Adrenal gland (tissue), 5 donors: Measurements from ENCODE around the gene GRID1.
A peak's percentile ranks its signal among the peaks of the same experiment; 100 is the strongest.

Experiments used
- CTCF ChIP-seq, 6 experiments: fragments of 450-650 bp in 4 of 6; fragments of 200-600 bp in 2 of 6; sonication (generic) in 1 of 6; IDR thresholded peaks; 1 replicate in 5 of 6; 2 replicates in 1 of 6; pipeline versions ENCODE4 v1.5.1 to v1.8.0; 2016 to 2021; ENCODE audit warnings: antibody characterized with exemption in 6 of 6, mild to moderate bottlenecking in 2 of 6, moderate library complexity in 1 of 6
- POLR2A ChIP-seq, 2 donors: fragments of 450-650 bp; IDR thresholded peaks; one replicate each; pipeline ENCODE4 v1.6.1; 2017; ENCODE audit warnings: antibody characterized with exemption in 2 of 2, mild to moderate bottlenecking in 2 of 2, moderate library complexity in 1 of 2
- donor health status: DM: no; HTN: no; CAD: no.

DNA sequence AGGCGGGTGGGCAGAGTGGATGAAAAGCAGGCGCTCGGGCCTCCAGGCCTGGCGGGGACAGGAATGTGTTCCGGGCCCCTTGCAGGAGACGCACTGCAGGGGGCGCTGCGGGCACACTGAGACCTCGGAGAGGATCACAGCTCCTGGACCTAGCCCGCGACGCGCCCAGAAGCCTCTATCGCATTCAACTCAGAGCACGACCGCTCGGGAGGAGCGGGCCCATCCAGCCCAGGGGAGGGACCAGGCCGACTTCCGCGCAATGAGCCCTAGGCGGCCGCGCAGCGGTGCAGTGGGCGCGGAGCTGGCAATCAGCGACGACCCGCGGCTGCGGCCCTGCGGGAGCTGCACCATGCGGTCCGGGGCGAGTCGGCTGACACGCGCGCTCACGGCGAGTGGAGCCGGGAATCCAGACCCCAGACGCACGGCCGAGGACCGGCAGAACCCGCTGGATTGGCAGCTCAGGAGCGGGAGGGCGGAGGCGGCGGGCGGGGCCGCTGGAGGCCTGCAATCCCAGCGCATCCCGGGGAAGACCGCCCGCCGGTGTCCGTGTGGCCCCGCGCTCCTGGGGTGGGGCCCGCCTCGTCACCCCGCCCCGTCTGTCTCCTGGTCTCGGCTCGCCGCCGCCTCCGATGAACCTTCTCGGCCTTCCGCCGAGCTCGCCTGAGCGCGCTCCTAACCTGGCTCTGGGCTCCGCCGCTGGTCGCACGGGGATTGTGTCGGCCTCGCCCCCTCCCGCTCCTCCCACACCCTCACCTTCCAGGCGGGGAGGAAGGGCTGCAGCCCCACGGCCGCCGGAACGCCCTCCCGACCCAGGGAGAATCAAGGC lies 33.5 kb upstream of the GRID1 start:
- TF ChIP-seq POLR2A (IDR thresholded peaks at IDR 0.05) (peak; percentile 44 to 51), CTCF (IDR thresholded peaks at IDR 0.05) (peak; percentile 89 to 98 (median 93))
